Chondrocyte (in vitro differentiated cells): Measurements from ENCODE around the gene C9orf85. TPM values are rescaled to one million over a fixed set of nuclear protein-coding genes. Genes with fewer than 3 reads are reported as not detected.

Experiments
- DNase-seq: peaks from one replicate; pipeline ENCODE4 v3.0.0; 2021; ENCODE audit warnings: mixed read lengths, low spot score
- H3K27ac Mint-ChIP-seq: one replicate; pipeline ENCODE4 v1.8.0; 2021; ENCODE audit warnings: mild to moderate bottlenecking, moderate library complexity, mixed read lengths; ENCODE audit not compliant: unreplicated experiment
- H3K27me3 Mint-ChIP-seq: 2 replicates; pipeline ENCODE4 v1.8.0; 2021; ENCODE audit warnings: low read depth, mixed read lengths
- H3K36me3 Mint-ChIP-seq: 2 replicates; pipeline ENCODE4 v1.8.0; 2021; ENCODE audit warnings: low read depth, mixed read lengths
- H3K4me1 Mint-ChIP-seq: 2 replicates; pipeline ENCODE4 v1.8.0; 2021; ENCODE audit warnings: low read depth, mild to moderate bottlenecking, mixed read lengths
- H3K4me3 Mint-ChIP-seq: one replicate; pipeline ENCODE4 v1.8.0; 2021; ENCODE audit warnings: mild to moderate bottlenecking, moderate library complexity, mixed read lengths; ENCODE audit not compliant: unreplicated experiment
- H3K9me3 Mint-ChIP-seq: 2 replicates; pipeline ENCODE4 v1.8.0; 2021; ENCODE audit warnings: low read depth, mixed read lengths
- CTCF ChIP-seq: fragments of 200-600 bp; sonication (generic); IDR thresholded peaks from 2 replicates; pipeline ENCODE4 v1.5.0; 2021; ENCODE audit warnings: antibody characterized with exemption, mild to moderate bottlenecking, moderate library complexity
- long read RNA-seq: library from polyadenylated mRNA; stranded (forward); transcript quantifications from one replicate; pipeline ENCODE4 v2.0.0, GENCODE V29; 2021
- total RNA-seq: library from RNA; stranded (reverse); gene quantifications from 3 replicates; pipeline ENCODE4 v1.2.1, GENCODE V29; 2021

The C9orf85 gene
- 8.5 to 10.0 TPM (median 8.5 TPM) in 3 replicates for total RNA-seq
- long read RNA-seq, transcript C9orf85-201 (4 exons, 1,279 nt), result major isoform, 5 of 9 reads
- long read RNA-seq, partial matches to known transcripts, result 1 of 9 reads
- long read RNA-seq, other reads (novel, unspliced or antisense), result 3 of 9 reads

DNA sequence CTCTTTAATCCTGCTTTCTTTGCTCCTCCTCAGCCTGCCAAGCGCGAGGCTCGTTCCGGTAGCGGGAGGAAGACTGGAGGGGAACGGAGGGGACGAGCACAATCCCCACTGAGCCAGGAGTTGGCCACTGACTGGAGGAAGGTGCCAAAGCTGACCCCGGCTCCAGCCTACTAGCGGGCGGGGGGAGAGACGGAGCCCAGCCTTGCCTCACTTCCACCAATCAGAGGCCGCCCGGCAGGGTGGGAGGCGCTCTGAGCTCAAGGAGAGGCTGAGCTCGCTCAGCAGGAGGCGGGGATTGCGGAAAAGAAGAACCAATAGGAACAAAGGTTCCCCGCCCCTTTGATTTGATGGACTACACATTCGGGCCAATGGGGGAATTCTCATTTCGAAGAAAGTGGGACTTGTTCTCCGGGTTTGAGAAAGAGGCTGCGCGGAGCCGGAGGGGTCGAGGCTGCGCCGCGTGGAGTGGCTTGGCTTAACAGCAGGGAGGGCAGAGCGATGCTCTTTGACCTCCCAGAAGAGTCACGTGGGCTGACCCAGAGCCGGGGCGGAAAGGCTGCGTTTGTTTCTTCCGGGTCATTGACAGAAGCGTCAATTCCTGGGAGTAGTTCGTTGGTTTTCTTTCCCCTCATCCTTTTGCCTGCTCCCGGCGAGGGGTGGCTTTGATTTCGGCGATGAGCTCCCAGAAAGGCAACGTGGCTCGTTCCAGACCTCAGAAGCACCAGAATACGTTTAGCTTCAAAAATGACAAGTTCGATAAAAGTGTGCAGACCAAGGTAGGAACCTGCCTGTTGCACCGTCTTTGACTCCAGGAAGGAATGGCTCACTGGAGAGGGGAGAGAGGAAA, at the start of gene C9orf85, which contains the start of gene ABHD17B:
C9orf85 (plus strand) TSS at position 579 of the 847 bp plus-strand sequence; CDS start at position 675, 96 bp downstream.
ABHD17B (minus strand) TSS at position 133 of the 847 bp plus-strand sequence. CDS start 36,113 bp downstream, outside the sequence.
- no peaks in the 10 kb centered on the region for H3K27me3 Mint-ChIP-seq
- H3K9me3 Mint-ChIP-seq, result no peaks in the 10 kb centered on the region
- H3K27ac Mint-ChIP-seq, result peak within 1 kb of the TSS; percentile 100
- peaks cover 2% of the 10 kb centered on the region for H3K36me3 Mint-ChIP-seq
- peak; percentile 99 for DNase-seq
- TF ChIP-seq CTCF, result no peak
- peak within 1 kb of the TSS; percentile 99 for H3K4me3 Mint-ChIP-seq
- peaks cover 51% of the 10 kb centered on the region for H3K4me1 Mint-ChIP-seq

GRCh38 chr9:71863631-71864030, 47.8 kb upstream of the C9orf85 start:
- DNase-seq, result no peak
- H3K9me3 Mint-ChIP-seq, result peaks cover 21% of the 10 kb centered on the region
- H3K36me3 Mint-ChIP-seq, result peaks cover 19% of the 10 kb centered on the region
- TF ChIP-seq CTCF, result no peak
- no peaks in the 10 kb centered on the region for H3K27me3 Mint-ChIP-seq
- no peak overlapping the region for H3K27ac Mint-ChIP-seq
- H3K4me1 Mint-ChIP-seq, result peaks cover 18% of the 10 kb centered on the region
- no peak overlapping the region for H3K4me3 Mint-ChIP-seq

DNA sequence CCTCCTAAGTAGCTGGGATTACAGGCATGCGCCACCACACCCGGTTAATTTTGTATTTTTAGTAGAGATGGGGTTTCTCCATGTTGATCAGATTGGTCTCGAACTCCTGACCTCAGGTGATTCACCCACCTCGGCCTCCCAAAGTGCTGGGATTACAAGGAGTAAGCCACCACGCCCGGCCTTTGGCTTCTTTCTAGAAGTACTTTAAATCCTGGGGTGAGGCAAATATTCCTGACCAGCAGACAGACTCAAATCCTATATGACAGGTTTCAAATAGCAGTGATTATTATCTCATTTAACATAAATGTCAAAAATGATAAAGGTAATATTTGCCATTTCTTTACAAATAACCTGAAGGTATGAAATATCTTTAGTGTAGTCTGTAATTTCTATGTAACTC, 36.1 kb upstream of the C9orf85 start:
- no peaks in the 10 kb centered on the region for H3K27me3 Mint-ChIP-seq
- TF ChIP-seq CTCF, result no peak
- peaks cover 10% of the 10 kb centered on the region for H3K36me3 Mint-ChIP-seq
- H3K27ac Mint-ChIP-seq, result no peak overlapping the region
- peaks cover 20% of the 10 kb centered on the region for H3K9me3 Mint-ChIP-seq
- H3K4me3 Mint-ChIP-seq, result no peak overlapping the region
- no peak for DNase-seq
- H3K4me1 Mint-ChIP-seq, result no peaks in the 10 kb centered on the region

- Mint-ChIP-seq H3K27me3 (no peaks in the 10 kb centered on the region), H3K4me3 (no peak overlapping the region), H3K36me3 (peaks cover 10% of the 10 kb centered on the region), H3K9me3 (peaks cover 20% of the 10 kb centered on the region), H3K27ac (no peak overlapping the region), H3K4me1 (no peaks in the 10 kb centered on the region)
- TF ChIP-seq CTCF, result no peak
- DNase-seq, result no peak
Observed at GRCh38 chr9:71876106-71876505, 35.3 kb upstream of the C9orf85 start.

GRCh38 chr9:71876829-71877228, 34.6 kb upstream of the C9orf85 start:
- Mint-ChIP-seq H3K27me3 (no peaks in the 10 kb centered on the region), H3K4me1 (no peaks in the 10 kb centered on the region), H3K9me3 (peaks cover 20% of the 10 kb centered on the region), H3K36me3 (peaks cover 10% of the 10 kb centered on the region), H3K4me3 (no peak overlapping the region), H3K27ac (peak overlapping the region; percentile 4)
- no peak for TF ChIP-seq CTCF
- DNase-seq, result no peak
